GM23248 (cell line): ENCODE measurements around the gene MUC2. TPM values are rescaled to one million over a fixed set of nuclear protein-coding genes. Genes with fewer than 3 reads are reported as not detected.

Experiments
- DNase-seq: peaks from one replicate; pipeline ENCODE4 v3.0.0-alpha.2; 2015
- H2AFZ ChIP-seq: fragments of 200-600 bp; sonication (generic); 2 replicates; pipeline ENCODE4 v1.6.1; 2016; ENCODE audit warnings: antibody characterized with exemption
- H3F3A ChIP-seq: fragments of 200-600 bp; sonication (generic); 2 replicates; pipeline ENCODE4 v1.6.1; 2016; ENCODE audit warnings: mild to moderate bottlenecking, antibody characterized with exemption, mixed run types; ENCODE audit not compliant: insufficient read depth
- H3K27ac ChIP-seq: fragments of 200-600 bp; sonication (generic); 2 replicates; pipeline ENCODE4 v1.5.1; 2016; ENCODE audit warnings: mild to moderate bottlenecking
- H3K27me3 ChIP-seq: fragments of 200-600 bp; sonication (generic); replicated peaks from 2 replicates; pipeline ENCODE4 v1.6.1; 2016; ENCODE audit warnings: mild to moderate bottlenecking; ENCODE audit not compliant: insufficient read depth
- H3K36me3 ChIP-seq: fragments of 200-600 bp; sonication (generic); 2 replicates; pipeline ENCODE4 v1.6.1; 2016; ENCODE audit warnings: low read depth, mild to moderate bottlenecking
- H3K4me1 ChIP-seq: fragments of 200-600 bp; sonication (generic); 2 replicates; pipeline ENCODE4 v1.6.1; 2016; ENCODE audit warnings: mild to moderate bottlenecking; ENCODE audit not compliant: insufficient read depth
- H3K4me2 ChIP-seq: fragments of 200-600 bp; sonication (generic); one replicate; pipeline ENCODE4 v1.6.1; 2016; ENCODE audit warnings: mild to moderate bottlenecking; ENCODE audit not compliant: unreplicated experiment
- H3K4me3 ChIP-seq: fragments of 200-600 bp; sonication (generic); 2 replicates; pipeline ENCODE4 v1.5.1; 2016; ENCODE audit warnings: mild to moderate bottlenecking
- H3K79me2 ChIP-seq: fragments of 200-600 bp; sonication (generic); 2 replicates; pipeline ENCODE4 v1.6.1; 2016; ENCODE audit warnings: mild to moderate bottlenecking; ENCODE audit not compliant: insufficient read depth
- H3K9ac ChIP-seq: fragments of 200-600 bp; sonication (generic); 2 replicates; pipeline ENCODE4 v1.6.1; 2016; ENCODE audit warnings: mild to moderate bottlenecking
- H3K9me2 ChIP-seq: fragments of 200-600 bp; sonication (generic); 2 replicates; pipeline ENCODE4 v1.6.1; 2016; ENCODE audit warnings: mixed run types, mild to moderate bottlenecking, moderate library complexity; ENCODE audit not compliant: insufficient read depth
- H3K9me3 ChIP-seq: fragments of 200-600 bp; sonication (generic); one replicate; pipeline ENCODE4 v1.6.1; 2017; ENCODE audit warnings: low read depth
- H4K20me1 ChIP-seq: fragments of 200-600 bp; sonication (generic); 2 replicates; pipeline ENCODE4 v1.6.0; 2016; ENCODE audit not compliant: insufficient read depth
- EZH2 ChIP-seq: fragments of 200-600 bp; sonication (generic); IDR thresholded peaks from 2 replicates; pipeline ENCODE4 v1.6.1; 2018; ENCODE audit warnings: antibody characterized with exemption, mild to moderate bottlenecking; ENCODE audit not compliant: insufficient read depth, poor library complexity, severe bottlenecking
- EZH2phosphoT487 ChIP-seq: fragments of 200-600 bp; sonication (generic); IDR thresholded peaks from 2 replicates; pipeline ENCODE4 v1.6.1; 2018; ENCODE audit warnings: antibody characterized with exemption, moderate library complexity, mild to moderate bottlenecking, low read depth; ENCODE audit not compliant: insufficient read depth
- WGBS, 2 experiments: methylation state at CpG; one replicate each; pipeline ENCODE4 v1.1.6; 2015 to 2017; ENCODE audit warnings: low lambda C conversion rate in 2 of 2, low coverage in 1 of 2; ENCODE audit errors: missing lambda C conversion rate in 2 of 2; 5-methylcytosine and 5-hydroxymethylcytosine counted together
- in situ Hi-C: fragments of 300-500 bp; cut with MboI; formaldehyde crosslinking; loops from 2 replicates; pipeline ENCODE4 v1.15.0; 2020
- polyA plus RNA-seq: library from polyadenylated mRNA; unstranded; fragments of >200 nt; fragmentation: Nextera tagmentation; extraction: Ambion mirVana; gene quantifications from 2 replicates; pipeline ENCODE4 v1.2.1, GENCODE V29; 2016
- total RNA-seq: library from RNA; depleted of rRNA; stranded (reverse); fragments of >200 nt; shearing (Covaris generic); gene quantifications from 2 replicates; pipeline ENCODE4 v1.2.3, GENCODE V29; 2014

Gene MUC2
- total and polyA plus RNA-seq, 2 experiments from 2014 or later = not detected

GRCh38 chr11:1044160-1044559 is 30.5 kb upstream of the MUC2 start:
- H3K4me1 ChIP-seq = no peaks in the 10 kb centered on the region
- no peaks in the 10 kb centered on the region for H3K79me2 ChIP-seq
- H3K27me3 ChIP-seq = peaks cover 31% of the 10 kb centered on the region
- no peak overlapping the region for H2AFZ ChIP-seq
- in situ Hi-C loops = no loop called here
- no peaks in the 10 kb centered on the region for H3F3A ChIP-seq
- H3K9me3 ChIP-seq = no peaks in the 10 kb centered on the region
- no peaks in the 10 kb centered on the region for H3K36me3 ChIP-seq
- no peak overlapping the region for H3K9ac ChIP-seq
- no peaks in the 10 kb centered on the region for H3K9me2 ChIP-seq
- no peak overlapping the region for H3K27ac ChIP-seq
- H3K4me3 ChIP-seq = no peak overlapping the region
- no peak overlapping the region for H3K4me2 ChIP-seq
- DNase-seq = no peak
- H4K20me1 ChIP-seq = no peaks in the 10 kb centered on the region
- TF ChIP-seq EZH2phosphoT487 (no peak), EZH2 (no peak)
- 43 to 48% methylated on average over 5 to 6 of the region's 6 CpGs for WGBS, 2 experiments

GRCh38 chr11:1047595-1048156 is 27.0 kb upstream of the MUC2 start:
- Histone ChIP-seq H3F3A (no peaks in the 10 kb centered on the region), H4K20me1 (no peaks in the 10 kb centered on the region), H3K79me2 (no peaks in the 10 kb centered on the region), H3K9me2 (no peaks in the 10 kb centered on the region), H3K36me3 (no peaks in the 10 kb centered on the region), H3K9ac (no peak overlapping the region), H3K4me2 (no peak overlapping the region), H3K4me1 (no peaks in the 10 kb centered on the region), H3K4me3 (no peak overlapping the region), H3K27me3 (peaks cover 36% of the 10 kb centered on the region), H2AFZ (no peak overlapping the region), H3K9me3 (no peaks in the 10 kb centered on the region), H3K27ac (no peak overlapping the region)
- in situ Hi-C loops = no loop called here
- no peak for TF ChIP-seq EZH2phosphoT487
- TF ChIP-seq EZH2 = no peak
- DNase-seq = no peak
- 42 to 60% methylated on average over 21 to 22 of the region's 22 CpGs for WGBS, 2 experiments

DNA sequence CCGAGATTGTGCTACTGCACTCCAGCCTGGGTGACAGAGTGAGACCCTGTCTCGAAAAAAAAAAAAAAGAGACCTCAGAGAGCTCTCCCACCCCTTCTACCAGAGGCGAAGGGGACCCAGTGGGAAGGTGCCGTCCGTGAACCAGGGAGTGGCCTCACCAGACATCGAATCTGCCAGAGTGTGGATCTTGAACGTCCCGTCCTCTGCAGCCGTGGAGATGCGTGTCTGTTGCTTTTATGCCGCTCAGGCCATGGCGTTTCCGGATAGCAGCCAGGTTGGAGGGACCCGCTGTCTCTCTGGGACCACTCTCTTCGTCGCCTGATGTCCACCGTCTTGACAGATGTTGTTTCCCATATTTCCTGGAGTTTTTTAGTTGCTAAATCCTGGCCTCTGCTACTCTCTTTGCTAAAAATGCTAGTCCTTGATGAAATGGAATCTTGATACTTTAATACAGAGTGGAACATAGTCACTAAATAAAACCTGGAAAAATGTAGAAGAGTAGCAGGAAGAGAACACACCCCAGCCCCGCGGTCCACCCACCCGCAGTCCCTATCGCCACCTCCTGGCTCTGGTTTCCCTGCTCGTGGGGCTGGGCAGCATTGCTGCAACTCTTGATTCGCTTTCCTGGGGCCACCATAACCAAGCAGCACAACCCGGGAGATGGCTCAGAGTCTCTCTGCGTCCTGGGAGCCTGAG is 26.2 kb upstream of the MUC2 start:
- in situ Hi-C loops = no loop called here
- Histone ChIP-seq H3K27ac (no peak overlapping the region), H3K4me2 (no peak overlapping the region)

DNA sequence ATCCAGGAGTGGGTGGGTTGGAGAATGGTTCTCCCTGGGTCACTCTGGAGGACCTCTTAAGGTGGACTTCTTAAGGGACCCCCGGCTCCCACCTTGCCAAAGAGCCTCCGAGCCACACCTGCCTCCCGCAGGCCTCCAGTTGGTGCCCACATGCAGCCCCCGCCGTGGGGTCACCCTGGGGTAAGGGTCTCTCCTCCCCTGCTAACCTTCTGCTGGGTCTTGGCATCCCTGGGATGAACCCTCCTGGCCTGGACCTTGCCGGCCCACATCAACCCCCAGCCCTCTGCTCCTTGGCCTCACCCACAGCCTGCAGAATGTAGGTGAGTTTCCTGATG is 25.6 kb upstream of the MUC2 start:
- Histone ChIP-seq H3K4me2 (no peak overlapping the region), H3K27me3 (peaks cover 36% of the 10 kb centered on the region), H3K9me3 (no peaks in the 10 kb centered on the region), H3K9me2 (no peaks in the 10 kb centered on the region), H2AFZ (no peak overlapping the region), H3K79me2 (no peaks in the 10 kb centered on the region), H3K36me3 (no peaks in the 10 kb centered on the region), H3K27ac (no peak overlapping the region), H3K9ac (no peak overlapping the region), H3K4me3 (no peak overlapping the region), H3K4me1 (no peaks in the 10 kb centered on the region), H3F3A (no peaks in the 10 kb centered on the region), H4K20me1 (no peaks in the 10 kb centered on the region)
- 64 to 76% methylated on average over 6 of the region's 6 CpGs for WGBS, 2 experiments
- in situ Hi-C loops = no loop called here
- no peak for DNase-seq
- TF ChIP-seq EZH2 (no peak), EZH2phosphoT487 (no peak)

More for the DNA sequence above, 26.2 kb upstream of the MUC2 start:
- Histone ChIP-seq H3K9ac (no peak overlapping the region), H3K27me3 (peaks cover 36% of the 10 kb centered on the region), H3K9me2 (no peaks in the 10 kb centered on the region), H4K20me1 (no peaks in the 10 kb centered on the region), H3K4me3 (no peak overlapping the region), H3K36me3 (no peaks in the 10 kb centered on the region), H2AFZ (no peak overlapping the region), H3K9me3 (no peaks in the 10 kb centered on the region), H3F3A (no peaks in the 10 kb centered on the region), H3K4me1 (no peaks in the 10 kb centered on the region), H3K79me2 (no peaks in the 10 kb centered on the region)
- no peak for DNase-seq
- 52 to 54% methylated on average over 25 of the region's 25 CpGs for WGBS, 2 experiments
- no peak for TF ChIP-seq EZH2phosphoT487
- TF ChIP-seq EZH2 = no peak
